WI38 (cell line): Measurements from ENCODE around the gene UBR7.
"Not testable (repeated sequence)": the region's sequence is repeated elsewhere in the genome, so short reads cannot be mapped to it uniquely, and the experiment has no call there.

Experiments
- H3K4me3 ChIP-seq: 2 replicates; pipeline ENCODE4 v1.5.1; 2011; ENCODE audit warnings: low read depth, mild to moderate bottlenecking, control low read depth, low read length
- CTCF ChIP-seq: IDR thresholded peaks from 2 replicates; pipeline ENCODE4 v1.5.1; 2012; ENCODE audit warnings: low read depth, mild to moderate bottlenecking, control low read depth, low read length

Gene UBR7

GRCh38 chr14:93171376-93171775 is 35.7 kb upstream of the UBR7 start:
- TF ChIP-seq CTCF: no peak
- no peak overlapping the region for H3K4me3 ChIP-seq

- no peak for TF ChIP-seq CTCF
These were observed 33.1 kb upstream of the UBR7 start for GRCh38 chr14:93173943-93174395.

GRCh38 chr14:93174731-93175130 is 32.3 kb upstream of the UBR7 start:
- H3K4me3 ChIP-seq: not testable (repeated sequence)

More at GRCh38 chr14:93173943-93174395, 33.1 kb upstream of the UBR7 start:
- H3K4me3 ChIP-seq: no peak overlapping the region

GRCh38 chr14:93175492-93175891 is 31.6 kb upstream of the UBR7 start:
- TF ChIP-seq CTCF: no peak
- H3K4me3 ChIP-seq: no peak overlapping the region

- peak overlapping the region; percentile 92 for H3K4me3 ChIP-seq
- TF ChIP-seq CTCF: no peak
These were observed 23.3 kb upstream of the UBR7 start for GRCh38 chr14:93183596-93184317.

- no peak for TF ChIP-seq CTCF
- H3K4me3 ChIP-seq: peak within 1 kb of the TSS; percentile 92
These were observed 22.4 kb upstream of the UBR7 start, which contains the start of the genes LYSET and MOAP1 for GRCh38 chr14:93184391-93185348. Gene LYSET, plus strand, starts transcription at chr14:93185317. Its CDS starts 89 bp downstream, at chr14:93185406. Gene MOAP1, minus strand, starts transcription at chr14:93184897. Its CDS starts 655 bp downstream, at chr14:93184242.

GRCh38 chr14:93185349-93185720 is 21.7 kb upstream of the UBR7 start:
- TF ChIP-seq CTCF: no peak
- H3K4me3 ChIP-seq: peak overlapping the region; percentile 92
